Stimulated activated naive CD8-positive, alpha-beta T cell treated with anti-CD3 and anti-CD28 coated beads, Interleukin-15, Interleukin-2, amounts not matched to agents 100 U/mL and 50 U/mL, for 24 hours (primary cell): ENCODE results near the gene KCNJ10.

Experiments used
- ATAC-seq: fragments of 150-1000 bp; cut with Tn5 transposase; one replicate; pipeline ENCODE4 v1.10.0; 2021
- DNase-seq: peaks from one replicate; pipeline ENCODE4 v3.0.0; 2021

The KCNJ10 gene

GRCh38 chr1:160084771-160085321 is 14.9 kb upstream of the KCNJ10 start:
- DNase-seq (no peak), ATAC-seq (no peak)

DNA sequence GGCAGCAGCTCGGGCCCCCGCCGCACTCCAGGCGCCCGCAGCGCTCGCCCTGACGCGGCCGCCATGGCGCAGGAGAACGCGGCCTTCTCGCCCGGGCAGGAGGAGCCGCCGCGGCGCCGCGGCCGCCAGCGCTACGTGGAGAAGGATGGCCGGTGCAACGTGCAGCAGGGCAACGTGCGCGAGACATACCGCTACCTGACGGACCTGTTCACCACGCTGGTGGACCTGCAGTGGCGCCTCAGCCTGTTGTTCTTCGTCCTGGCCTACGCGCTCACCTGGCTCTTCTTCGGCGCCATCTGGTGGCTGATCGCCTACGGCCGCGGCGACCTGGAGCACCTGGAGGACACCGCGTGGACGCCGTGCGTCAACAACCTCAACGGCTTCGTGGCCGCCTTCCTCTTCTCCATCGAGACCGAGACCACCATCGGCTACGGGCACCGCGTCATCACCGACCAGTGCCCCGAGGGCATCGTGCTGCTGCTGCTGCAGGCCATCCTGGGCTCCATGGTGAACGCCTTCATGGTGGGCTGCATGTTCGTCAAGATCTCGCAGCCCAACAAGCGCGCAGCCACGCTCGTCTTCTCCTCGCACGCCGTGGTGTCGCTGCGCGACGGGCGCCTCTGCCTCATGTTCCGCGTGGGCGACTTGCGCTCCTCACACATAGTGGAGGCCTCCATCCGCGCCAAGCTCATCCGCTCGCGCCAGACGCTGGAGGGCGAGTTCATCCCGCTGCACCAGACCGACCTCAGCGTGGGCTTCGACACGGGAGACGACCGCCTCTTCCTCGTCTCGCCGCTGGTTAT is 14.2 kb upstream of the KCNJ10 start:
- DNase-seq (peak; percentile 79), ATAC-seq (peak; percentile 68)

DNA sequence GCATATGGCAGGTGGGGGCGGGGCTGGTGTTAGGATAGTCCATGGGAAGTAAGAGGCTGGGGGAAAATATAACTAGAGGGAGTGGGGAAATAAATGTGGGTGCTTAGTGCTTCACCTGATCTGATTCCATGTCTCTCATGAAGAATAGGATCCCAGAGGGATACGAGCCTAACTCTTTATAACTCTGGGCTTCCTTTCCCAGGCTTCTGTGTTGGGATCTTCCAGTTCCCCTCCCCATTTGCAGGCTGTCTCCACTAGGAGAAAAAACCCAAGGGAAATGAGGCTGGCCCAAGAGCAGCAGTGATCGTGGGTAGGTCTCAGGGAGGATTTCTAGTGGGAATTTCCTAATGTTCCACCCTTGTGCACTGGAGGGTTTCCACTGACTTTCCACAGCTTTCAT is 13.0 kb upstream of the KCNJ10 start:
- no peak for ATAC-seq
- DNase-seq = no peak

- DNase-seq (no peak), ATAC-seq (no peak)
Measured at GRCh38 chr1:160082487-160082886, 12.5 kb upstream of the KCNJ10 start.

DNA sequence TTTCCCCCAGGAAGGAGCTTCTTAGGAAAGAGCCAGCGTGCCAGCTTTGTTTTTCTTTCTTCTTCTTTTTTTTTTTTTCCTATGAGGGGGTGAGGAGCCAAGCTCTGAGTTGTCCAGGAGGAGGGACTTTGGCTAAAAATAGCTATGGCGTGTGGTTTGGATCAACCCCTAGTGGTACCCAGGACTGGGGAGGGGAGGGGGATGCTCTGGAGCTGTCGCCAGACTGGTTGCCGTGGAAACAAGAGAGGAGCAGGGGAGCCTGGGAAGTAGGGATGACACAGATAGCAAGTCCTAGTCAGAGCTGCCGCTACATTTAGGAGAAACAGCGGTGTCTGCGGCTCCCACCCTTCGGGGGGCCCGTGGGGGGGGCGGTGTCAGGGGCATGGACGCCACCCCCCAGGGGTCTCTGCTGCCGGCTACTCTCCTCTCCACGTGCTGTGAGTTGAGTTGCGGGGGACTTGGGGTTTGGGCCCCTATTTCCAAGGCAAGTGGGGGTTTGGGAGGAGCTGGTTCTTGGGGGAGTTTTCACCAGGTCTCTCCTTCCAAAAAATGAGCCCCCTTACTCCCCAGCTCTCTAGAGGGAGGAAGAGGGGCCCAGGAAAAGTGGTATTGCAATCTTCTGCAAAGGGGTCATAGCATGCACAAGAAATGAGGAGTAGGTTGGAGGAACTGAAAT is 11.4 kb upstream of the KCNJ10 start, which contains the start of gene KCNJ9:
Gene KCNJ9 (plus strand): TSS at position 278 of the 676 bp plus-strand sequence. CDS start 2,493 bp downstream, outside the sequence.
- DNase-seq (no peak), ATAC-seq (no peak)

- peak; percentile 44 for ATAC-seq
- no peak for DNase-seq
Measured at GRCh38 chr1:160080381-160081100, 10.6 kb upstream of the KCNJ10 start.

DNA sequence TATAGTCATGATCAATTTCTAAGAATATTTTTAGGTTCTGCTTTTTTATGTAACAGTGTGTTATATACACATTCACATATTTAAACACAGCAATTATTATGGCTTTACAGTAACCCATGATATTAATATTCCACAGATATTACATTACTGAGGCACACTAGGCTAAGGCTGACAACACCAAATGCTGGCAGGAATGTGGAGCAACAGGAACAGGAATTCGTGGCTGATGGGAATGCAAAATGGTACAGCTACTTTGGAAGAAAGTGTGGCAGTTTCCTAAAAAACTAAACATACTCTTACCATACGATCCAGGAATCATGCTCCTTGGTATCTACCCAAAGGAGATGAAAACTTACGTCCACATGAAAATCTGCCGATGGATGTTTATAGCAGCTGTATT is 9.5 kb upstream of the KCNJ10 start:
- ATAC-seq (no peak), DNase-seq (no peak)

GRCh38 chr1:160078512-160079195 is 8.7 kb upstream of the KCNJ10 start:
- ATAC-seq = peak; percentile 83
- peak; percentile 76 for DNase-seq

DNA sequence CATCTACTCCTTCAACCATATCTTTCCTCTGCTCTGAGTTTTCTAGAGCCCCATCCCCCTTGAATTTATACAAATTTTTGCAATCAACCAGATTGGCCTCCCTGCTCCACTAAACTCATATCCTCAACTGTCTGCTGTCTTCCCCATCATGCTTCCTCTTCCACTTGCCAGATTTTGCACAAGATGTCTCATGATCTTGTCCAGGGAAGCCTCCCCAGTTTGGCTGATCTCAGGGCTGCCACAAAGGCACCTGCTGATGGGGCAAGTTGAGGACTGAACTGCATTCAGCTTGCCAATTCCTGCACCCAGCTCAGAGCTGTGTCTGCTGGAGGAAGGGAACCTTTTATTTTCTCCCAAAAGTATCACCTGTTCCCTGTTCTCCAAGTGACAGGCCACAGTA is 7.5 kb upstream of the KCNJ10 start:
- no peak for ATAC-seq

DNA sequence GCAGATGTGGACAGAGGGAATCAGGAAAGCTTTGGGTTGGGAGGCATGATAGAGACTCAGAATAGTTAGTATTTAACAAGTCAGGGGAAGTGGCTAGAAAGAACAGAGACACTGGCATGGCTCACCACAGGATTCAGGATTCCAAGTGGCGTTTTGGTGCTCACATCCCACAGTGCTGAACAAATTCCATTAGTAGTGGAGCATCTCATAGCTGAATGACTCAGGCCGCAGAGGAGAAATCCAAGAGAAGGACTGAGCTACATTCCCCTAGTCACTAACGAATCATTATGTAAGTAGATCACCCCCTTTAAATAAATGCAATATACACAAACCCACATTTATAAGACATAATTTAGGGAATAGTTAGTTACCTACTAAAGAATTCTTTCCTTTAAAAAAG is 6.3 kb upstream of the KCNJ10 start:
- ATAC-seq (no peak), DNase-seq (no peak)

More for the DNA sequence above, 7.5 kb upstream of the KCNJ10 start:
- DNase-seq = no peak

DNA sequence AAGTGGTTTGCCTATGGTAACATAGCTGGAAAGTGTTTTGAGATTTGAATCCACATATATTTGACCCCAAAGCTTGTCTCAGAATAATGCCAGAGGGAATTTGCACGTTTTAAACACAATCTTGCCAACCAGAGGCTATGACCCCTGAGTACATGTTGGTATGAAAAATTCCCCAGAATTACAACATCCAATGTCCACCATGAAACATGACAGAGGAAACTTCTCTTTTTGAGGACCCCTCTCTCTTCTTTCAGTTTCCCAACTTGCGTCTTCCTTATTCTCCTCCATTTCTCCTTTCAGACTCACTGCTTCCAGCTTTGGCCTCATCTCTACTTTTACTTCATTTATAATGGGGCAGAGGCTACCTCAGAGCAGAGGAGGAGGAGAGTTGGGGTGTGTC is 5.9 kb upstream of the KCNJ10 start:
- DNase-seq (no peak), ATAC-seq (no peak)

DNA sequence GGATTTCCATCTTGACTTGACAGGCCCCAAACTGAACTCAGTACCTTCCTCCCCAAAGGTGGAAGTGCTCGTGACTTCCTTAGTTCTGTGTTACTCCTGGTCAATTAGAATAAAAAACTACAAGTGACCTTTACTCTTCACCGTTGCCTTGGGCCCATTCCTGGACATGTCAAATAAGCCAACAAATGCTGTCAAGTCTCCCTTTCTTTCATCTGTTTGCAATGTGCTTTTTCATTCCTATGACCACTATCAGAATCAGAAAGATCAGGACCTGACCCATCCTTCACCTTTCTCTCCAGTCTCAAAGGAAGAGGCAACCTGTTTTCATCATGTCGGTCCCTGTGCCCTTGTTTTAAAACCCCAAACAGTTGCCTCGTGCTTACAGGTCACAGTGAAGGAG is 4.9 kb upstream of the KCNJ10 start:
- DNase-seq = no peak

GRCh38 chr1:160071289-160071688 is 1.3 kb upstream of the KCNJ10 start:
- no peak for DNase-seq
- no peak for ATAC-seq

More for the DNA sequence above, 4.9 kb upstream of the KCNJ10 start:
- ATAC-seq = no peak

DNA sequence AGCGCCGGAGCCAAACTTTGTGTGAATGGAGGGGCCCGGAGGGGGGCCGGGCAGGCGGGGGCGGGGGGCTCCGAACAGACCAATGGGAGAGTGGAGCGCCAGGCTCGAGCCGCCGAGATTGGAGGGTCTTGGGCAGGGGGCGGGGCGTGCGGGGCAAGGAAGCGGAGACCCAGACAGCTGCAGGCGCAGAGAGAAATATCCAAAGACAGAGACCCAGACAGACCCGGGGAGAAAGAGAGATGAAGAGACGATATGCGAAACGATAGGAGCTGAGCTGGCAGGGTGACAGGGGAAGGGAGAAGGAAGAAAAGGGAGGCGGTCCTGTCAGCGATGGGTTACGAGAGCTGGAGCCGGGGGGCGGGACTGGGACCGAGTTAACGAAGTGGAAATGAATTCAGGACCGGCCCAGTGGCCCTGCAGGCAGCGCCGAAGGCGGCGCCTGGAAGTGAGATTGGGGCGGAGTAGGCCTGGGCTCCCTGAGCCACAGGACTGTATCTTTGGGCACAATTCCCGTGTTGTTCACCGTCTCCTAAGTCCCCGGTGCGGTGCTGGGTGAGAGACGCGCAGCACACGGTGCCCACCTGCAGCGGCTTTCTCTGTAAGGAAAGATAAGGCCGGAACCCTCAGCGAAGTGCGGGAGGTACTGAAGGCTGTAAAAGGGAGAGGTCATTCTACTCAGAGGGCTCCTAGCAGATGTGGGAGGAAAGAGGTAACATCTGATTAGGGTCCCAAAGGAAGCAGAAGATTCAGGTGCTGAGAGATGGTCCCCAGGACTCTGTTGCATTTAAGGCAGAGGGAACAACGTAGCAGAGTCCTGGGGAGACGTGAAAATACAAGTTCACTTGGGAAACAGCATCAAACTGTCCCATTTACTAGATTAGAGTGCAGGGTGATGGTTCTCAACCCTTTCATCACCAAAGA is 543 bp upstream of the KCNJ10 start:
- DNase-seq (peak; percentile 80), ATAC-seq (peak; percentile 87)

GRCh38 chr1:160068225-160068624 is 1.7 kb downstream of the KCNJ10 start:
- ATAC-seq = no peak
- no peak for DNase-seq

GRCh38 chr1:160066829-160067745 is 2.9 kb downstream of the KCNJ10 start:
- DNase-seq (no peak), ATAC-seq (no peak)

DNA sequence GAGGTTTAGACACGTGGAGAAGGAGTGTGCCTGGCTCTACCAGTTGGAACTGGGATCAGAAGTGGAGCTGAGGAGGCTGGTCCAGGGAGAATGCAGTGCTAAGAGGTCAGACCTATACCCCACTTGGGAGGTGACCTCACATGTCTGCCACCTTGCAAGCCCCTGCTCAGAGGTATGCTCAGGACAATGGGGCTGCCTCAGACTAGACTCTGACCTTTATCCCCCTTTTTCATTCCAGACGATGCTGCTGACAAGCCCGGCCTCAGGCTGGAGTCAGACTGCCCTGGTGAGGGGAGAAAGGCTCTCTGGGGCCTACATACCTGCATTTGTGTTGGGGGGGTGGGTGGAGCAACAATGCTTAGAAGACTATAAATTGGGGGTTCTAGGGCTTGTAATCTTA is 5.2 kb downstream of the KCNJ10 start:
- no peak for DNase-seq
- ATAC-seq = no peak

- DNase-seq (no peak), ATAC-seq (no peak)
Measured at GRCh38 chr1:160064164-160064563, 5.8 kb downstream of the KCNJ10 start.

DNA sequence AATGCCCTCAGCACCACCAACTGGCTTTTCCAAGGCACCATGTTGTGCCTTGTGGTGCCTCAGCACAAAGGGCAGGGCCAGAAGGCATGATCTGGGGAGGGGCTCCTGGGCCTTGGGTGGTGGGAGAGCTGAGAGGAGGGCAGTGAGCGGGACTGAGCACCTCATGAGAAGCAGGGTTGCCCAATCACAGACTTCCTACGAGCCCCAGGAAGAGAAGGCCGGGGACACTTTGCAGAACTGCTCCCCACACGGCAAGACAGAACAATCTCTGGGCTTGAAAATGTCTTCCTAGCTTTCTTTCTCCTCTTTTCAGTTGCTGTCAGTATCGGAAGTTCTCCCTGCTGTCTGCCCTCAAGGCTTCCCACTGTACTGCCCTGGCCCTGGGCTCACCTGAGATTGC is 6.8 kb downstream of the KCNJ10 start:
- ATAC-seq (no peak), DNase-seq (no peak)

DNA sequence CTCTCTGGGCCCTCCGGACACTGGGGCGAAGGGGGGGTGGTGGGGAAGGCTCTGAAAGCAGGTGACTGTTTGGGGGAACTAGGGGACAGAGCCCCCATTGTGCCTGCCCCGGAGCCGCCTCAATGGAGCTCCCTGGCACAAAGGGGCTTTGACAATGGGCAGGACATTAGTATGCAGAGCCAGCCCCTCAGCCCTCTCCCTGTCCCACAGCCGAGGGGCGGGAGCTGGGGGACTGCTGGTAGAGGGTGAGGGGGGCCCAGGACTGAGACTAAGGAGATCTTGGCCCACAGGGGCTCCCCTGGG is 7.8 kb downstream of the KCNJ10 start:
- no peak for DNase-seq
- ATAC-seq = no peak
